Thymus (tissue), 11 donors: ENCODE data around the gene PADI4. TPM values are rescaled to one million over a fixed set of nuclear protein-coding genes. Genes with fewer than 3 reads are reported as not detected.

Experiments
- DNase-seq, 9 donors: peaks; one replicate each; pipeline ENCODE4 v3.0.0-alpha.2; 2013; ENCODE audit warnings: low spot score in 9 of 9, low read depth in 6 of 9, missing footprints in 1 of 9
- H3K27ac ChIP-seq, 2 donors: one replicate each; pipeline ENCODE4 v1.5.1; 2013; ENCODE audit warnings: control low read depth in 1 of 2, low read depth in 1 of 2, low read length in 1 of 2, mild to moderate bottlenecking in 1 of 2, moderate library complexity in 1 of 2
- H3K27me3 ChIP-seq, 2 donors: one replicate each; pipeline ENCODE4 v1.5.1; 2013; ENCODE audit warnings: low read length in 1 of 2; ENCODE audit not compliant: control insufficient read depth in 2 of 2, insufficient read depth in 1 of 2
- H3K36me3 ChIP-seq, 2 donors: one replicate each; pipeline ENCODE4 v1.5.1; 2013; ENCODE audit warnings: low read length in 1 of 2, mild to moderate bottlenecking in 1 of 2, moderate library complexity in 1 of 2; ENCODE audit not compliant: control insufficient read depth in 2 of 2, insufficient read depth in 2 of 2
- H3K4me1 ChIP-seq, 2 donors: one replicate each; pipeline ENCODE4 v1.5.1; 2013; ENCODE audit warnings: low read length in 2 of 2; ENCODE audit not compliant: control insufficient read depth in 2 of 2, insufficient read depth in 2 of 2
- H3K4me3 ChIP-seq, 2 donors: one replicate each; pipeline ENCODE4 v1.5.1; 2013; ENCODE audit warnings: low read length in 2 of 2, control low read depth in 1 of 2, mild to moderate bottlenecking in 1 of 2
- H3K9me3 ChIP-seq, 2 donors: one replicate each; pipeline ENCODE4 v1.5.1; 2013; ENCODE audit warnings: low read length in 1 of 2, mild to moderate bottlenecking in 1 of 2; ENCODE audit not compliant: control insufficient read depth in 2 of 2, insufficient read depth in 1 of 2
- WGBS: extraction: QIAGEN DNeasy Blood & Tissue Kit; methylation state at CpG from one replicate; pipeline ENCODE4 v1.1.7; 2013; 5-methylcytosine and 5-hydroxymethylcytosine counted together
- polyA plus RNA-seq: library from polyadenylated mRNA; stranded (reverse); fragments of 200-250 nt; gene quantifications from one replicate; pipeline ENCODE4 v1.2.3, GENCODE V29; 2013
- total RNA-seq: library from RNA; stranded (reverse); fragments of 120-200 nt; gene quantifications from one replicate; pipeline ENCODE4 v1.2.4, GENCODE V29; 2013
- donor health status: healthy.

Gene PADI4
- total and polyA plus RNA-seq, 2 donors = 2.8 to 3.5 TPM

DNA sequence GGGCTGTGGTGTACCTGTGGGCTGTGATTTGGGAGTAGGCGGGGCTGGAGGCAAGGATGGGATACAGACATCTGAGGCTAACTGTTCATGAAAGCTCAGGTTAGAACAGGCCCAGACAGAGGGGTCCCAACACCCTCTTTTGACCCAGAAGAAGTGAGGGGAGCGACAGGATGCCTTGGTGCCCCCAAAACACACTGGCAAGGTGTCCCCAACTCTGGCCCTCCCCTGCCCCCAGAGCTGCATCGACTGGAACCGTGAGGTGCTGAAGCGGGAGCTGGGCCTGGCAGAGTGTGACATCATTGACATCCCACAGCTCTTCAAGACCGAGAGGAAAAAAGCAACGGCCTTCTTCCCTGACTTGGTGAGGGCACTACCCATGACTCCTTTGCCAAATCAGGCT, 27.6 kb upstream of the PADI4 start:
- Histone ChIP-seq H3K36me3 (no peaks in the 10 kb centered on the region), H3K9me3 (no peaks in the 10 kb centered on the region), H3K4me3 (no peak overlapping the region), H3K27ac (no peak overlapping the region), H3K4me1 (no peaks in the 10 kb centered on the region), H3K27me3 (peaks cover 0 to 5% of the 10 kb centered on the region in 2 donors)
- DNase-seq = no peak
- 97% methylated on average over 7 of the region's 7 CpGs for WGBS

DNA sequence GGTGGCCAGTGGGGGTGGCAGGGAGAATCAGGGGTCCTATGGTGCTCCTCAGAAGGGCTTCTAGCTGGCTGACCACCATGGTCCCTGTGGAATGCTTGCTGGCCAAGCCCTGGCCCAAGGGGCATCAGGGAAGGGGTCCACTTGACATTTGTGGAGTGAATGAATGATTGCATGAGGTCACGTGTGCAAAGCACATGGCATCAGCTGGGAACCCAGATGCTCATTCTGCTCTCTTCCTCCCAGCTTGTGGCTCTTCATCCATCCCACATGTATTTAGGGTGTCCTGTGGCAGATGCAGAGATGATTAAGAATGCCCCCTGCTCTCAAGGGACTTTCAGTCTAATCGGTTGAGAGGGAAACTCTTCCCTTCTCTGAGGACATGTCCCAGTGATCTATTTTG, 27.1 kb upstream of the PADI4 start:
- DNase-seq = no peak
- H3K4me3 ChIP-seq = no peak overlapping the region
- 96% methylated on average over 2 of the region's 2 CpGs for WGBS
- no peaks in the 10 kb centered on the region for H3K36me3 ChIP-seq
- peaks cover 0 to 5% of the 10 kb centered on the region in 2 donors for H3K27me3 ChIP-seq
- no peaks in the 10 kb centered on the region for H3K9me3 ChIP-seq
- H3K27ac ChIP-seq = no peak overlapping the region
- no peaks in the 10 kb centered on the region for H3K4me1 ChIP-seq

DNA sequence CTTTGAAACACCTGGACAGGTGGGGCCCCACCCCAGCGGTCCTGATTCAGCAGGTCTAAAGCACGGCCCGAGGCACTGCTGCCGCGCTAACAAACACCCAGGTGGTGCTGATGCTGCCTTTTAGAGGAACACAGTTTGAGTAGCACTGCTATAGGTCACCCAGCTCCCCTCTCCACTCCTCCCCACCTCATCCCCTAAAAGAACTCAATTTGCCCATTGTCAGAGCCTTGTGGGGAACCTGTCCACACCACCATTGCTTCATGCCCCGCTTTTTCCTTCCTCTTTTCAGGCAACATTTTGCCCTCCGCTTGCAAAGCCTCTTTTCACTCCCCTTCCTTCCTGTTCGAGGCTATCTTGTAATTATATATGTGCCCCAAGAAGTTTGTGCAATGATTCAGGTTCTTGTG, 26.2 kb upstream of the PADI4 start:
- WGBS = 9% methylated on average over 8 of the region's 8 CpGs
- no peak for DNase-seq
- Histone ChIP-seq H3K4me1 (no peaks in the 10 kb centered on the region), H3K4me3 (no peak overlapping the region), H3K27me3 (peaks cover 0 to 3% of the 10 kb centered on the region in 2 donors), H3K27ac (no peak overlapping the region), H3K36me3 (no peaks in the 10 kb centered on the region), H3K9me3 (no peaks in the 10 kb centered on the region)

DNA sequence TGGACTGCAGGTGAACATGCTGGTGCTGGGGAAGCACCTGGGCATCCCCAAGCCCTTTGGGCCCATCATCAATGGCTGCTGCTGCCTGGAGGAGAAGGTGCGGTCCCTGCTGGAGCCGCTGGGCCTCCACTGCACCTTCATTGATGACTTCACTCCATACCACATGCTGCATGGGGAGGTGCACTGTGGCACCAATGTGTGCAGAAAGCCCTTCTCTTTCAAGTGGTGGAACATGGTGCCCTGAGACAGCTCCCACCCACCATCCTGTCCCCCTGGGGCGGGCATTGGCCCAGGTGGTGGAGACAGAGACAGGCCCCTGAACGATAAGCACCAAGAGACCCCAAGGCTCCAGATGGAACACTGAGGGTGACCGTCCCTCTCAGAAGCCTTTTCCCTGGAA, 25.2 kb upstream of the PADI4 start:
- Histone ChIP-seq H3K27me3 (peaks cover 0 to 3% of the 10 kb centered on the region in 2 donors), H3K36me3 (no peaks in the 10 kb centered on the region), H3K27ac (no peak overlapping the region), H3K4me3 (no peak overlapping the region), H3K4me1 (no peaks in the 10 kb centered on the region), H3K9me3 (no peaks in the 10 kb centered on the region)
- 92% methylated on average over 5 of the region's 5 CpGs for WGBS
- DNase-seq = no peak

DNA sequence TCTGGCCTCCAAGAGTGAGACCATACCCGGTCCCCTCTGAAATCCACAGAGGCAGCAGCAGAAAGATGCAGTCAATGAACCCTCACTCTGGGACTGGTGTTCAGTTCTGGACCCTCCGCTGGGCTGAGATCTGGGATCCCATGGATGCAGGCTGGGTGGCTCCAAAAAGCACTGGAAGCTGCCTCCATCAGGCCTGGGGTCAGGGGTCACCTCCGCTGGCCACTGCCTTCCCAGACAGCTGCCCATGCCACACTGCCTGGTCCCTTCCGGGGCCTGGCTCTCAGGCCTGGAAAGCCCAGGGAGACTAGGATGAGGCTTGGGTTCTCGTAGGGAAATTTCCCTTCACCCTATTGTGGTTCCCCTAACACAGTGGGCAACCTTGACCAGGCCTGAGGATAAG, 21.4 kb upstream of the PADI4 start:
- Histone ChIP-seq H3K4me3 (no peak overlapping the region), H3K4me1 (no peaks in the 10 kb centered on the region), H3K27ac (no peak overlapping the region), H3K27me3 (peaks cover 0 to under 1% of the 10 kb centered on the region in 2 donors), H3K36me3 (no peaks in the 10 kb centered on the region), H3K9me3 (no peaks in the 10 kb centered on the region)
- WGBS = 86% methylated on average over 5 of the region's 5 CpGs
- DNase-seq = no peak

DNA sequence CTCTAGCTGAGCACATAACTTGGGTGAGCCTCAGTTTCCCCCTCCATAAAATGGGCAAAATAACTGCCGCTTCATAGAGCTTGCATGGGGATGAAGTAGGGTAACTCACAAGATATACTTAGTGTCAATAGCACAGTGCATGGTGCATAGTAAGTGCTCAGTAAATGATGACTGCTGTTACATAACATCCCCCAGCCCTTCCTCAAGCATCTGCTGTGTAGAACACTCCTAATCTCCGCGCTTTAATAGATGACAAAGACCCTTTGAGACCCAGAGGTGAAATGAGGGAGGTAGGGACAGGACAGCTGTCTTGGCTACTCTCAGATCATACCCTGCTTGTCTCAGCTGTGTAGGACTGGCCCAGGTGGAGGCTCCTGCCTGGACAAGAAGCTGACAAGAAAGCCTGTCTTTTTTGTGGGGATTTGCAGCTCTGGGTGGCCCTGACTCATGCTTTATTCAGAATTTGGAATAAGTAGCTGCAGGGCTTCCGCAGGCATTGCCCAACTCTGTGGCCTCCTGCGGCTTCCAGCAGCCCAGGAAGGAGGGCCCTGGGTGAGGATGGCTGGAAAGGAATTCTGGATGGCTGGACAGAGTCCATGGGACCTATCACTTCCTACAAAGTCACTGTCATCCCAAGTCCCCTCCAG, 20.7 kb upstream of the PADI4 start:
- no peak for DNase-seq
- 96% methylated on average over 5 of the region's 5 CpGs for WGBS
- Histone ChIP-seq H3K27me3 (no peaks in the 10 kb centered on the region), H3K4me3 (no peak overlapping the region), H3K9me3 (no peaks in the 10 kb centered on the region), H3K36me3 (no peaks in the 10 kb centered on the region), H3K4me1 (no peaks in the 10 kb centered on the region), H3K27ac (no peak overlapping the region)

DNA sequence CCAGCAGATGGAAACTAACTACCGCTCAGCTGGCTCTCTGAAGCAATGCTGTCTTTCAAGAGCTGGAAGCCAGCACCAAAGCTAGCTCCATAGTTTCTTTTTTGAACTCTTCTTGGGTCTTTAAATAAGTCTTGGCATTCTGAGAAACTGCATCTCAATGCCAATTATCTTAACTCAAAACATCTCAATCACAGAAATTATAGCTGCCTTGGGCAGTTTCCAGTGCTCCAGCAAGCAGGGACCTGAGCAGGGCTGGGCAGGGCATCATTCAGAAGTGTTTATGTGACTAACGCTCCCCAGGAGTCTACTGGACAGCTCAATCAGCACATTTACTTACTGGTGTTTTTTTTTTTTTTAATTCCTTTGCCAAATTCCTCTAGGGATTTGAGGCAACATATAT, 18.3 kb upstream of the PADI4 start:
- no peaks in the 10 kb centered on the region for H3K9me3 ChIP-seq
- no peaks in the 10 kb centered on the region for H3K36me3 ChIP-seq
- H3K4me3 ChIP-seq = no peak overlapping the region
- no peak overlapping the region for H3K27ac ChIP-seq
- DNase-seq = no peak
- H3K4me1 ChIP-seq = no peaks in the 10 kb centered on the region
- WGBS = 93% methylated on average over 2 of the region's 2 CpGs
- H3K27me3 ChIP-seq = no peaks in the 10 kb centered on the region

DNA sequence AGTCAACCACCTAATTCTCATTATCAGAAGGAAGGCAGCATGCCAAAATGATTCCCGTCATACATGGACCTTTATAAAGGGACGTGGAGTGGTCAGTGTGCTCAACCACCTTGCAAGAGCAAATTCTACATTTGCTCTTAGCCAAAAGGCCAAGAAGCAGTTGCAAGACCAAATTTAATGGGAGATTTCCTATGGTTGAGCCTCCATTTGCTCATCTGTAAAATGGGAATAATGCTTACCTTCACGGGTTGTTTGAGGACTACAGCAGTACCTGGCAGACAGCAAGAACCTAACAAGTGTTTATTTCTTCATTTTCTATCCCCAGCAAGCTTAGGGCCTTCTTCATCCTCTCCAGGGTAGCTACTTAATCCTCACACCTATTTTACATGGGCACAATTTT, 17.4 kb upstream of the PADI4 start:
- Histone ChIP-seq H3K36me3 (no peaks in the 10 kb centered on the region), H3K4me1 (no peaks in the 10 kb centered on the region), H3K27ac (no peak overlapping the region), H3K27me3 (no peaks in the 10 kb centered on the region), H3K4me3 (no peak overlapping the region), H3K9me3 (no peaks in the 10 kb centered on the region)
- WGBS = 98% methylated on average over 3 of the region's 3 CpGs
- no peak for DNase-seq

DNA sequence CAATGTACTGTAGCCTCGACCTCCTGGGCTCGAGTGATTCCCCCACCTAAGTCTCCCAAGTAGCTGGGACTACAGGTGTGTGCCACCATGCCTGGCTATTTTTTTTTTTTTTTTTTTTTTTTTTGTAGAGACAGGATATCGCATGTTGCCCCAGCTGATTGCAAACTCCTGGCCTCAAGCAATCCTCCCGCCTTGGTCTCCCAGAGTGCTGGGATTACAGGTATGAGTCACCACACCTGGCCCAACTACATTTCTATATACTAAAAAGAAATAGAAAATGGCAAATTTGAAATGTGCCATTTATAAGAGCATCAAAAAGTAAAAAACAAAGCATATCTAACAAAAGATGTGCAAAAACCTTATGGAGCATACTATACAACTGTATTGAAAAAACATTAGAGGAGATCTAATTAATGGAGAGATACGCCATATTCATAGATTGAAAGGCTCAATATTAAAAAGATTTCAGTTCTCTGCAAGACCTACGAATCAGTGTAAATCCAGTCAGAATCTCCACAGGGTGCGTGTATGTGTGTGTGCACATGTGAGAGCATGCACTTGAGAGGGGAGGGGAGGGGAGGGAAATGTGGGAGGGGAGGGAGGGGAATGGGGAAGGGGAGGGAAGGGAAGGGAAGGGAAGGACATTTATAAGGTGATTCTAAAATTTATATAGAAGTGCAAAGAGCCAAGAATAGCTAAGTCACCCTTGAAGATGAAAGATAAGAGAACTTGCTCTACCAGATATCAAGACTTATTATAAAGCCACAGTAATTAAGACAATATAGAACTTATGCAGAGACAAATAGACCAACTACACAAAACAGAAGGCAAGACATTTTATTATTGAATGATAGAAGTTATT, 15.5 kb upstream of the PADI4 start:
- DNase-seq = no peak
- 74% methylated on average over 7 of the region's 7 CpGs for whole genome bisulfite sequencing
- Histone ChIP-seq H3K4me3 (no peak overlapping the region), H3K27ac (no peak overlapping the region), H3K4me1 (no peaks in the 10 kb centered on the region), H3K36me3 (no peaks in the 10 kb centered on the region), H3K27me3 (no peaks in the 10 kb centered on the region), H3K9me3 (no peaks in the 10 kb centered on the region)
